SU-DHL-6 (cell line): Measurements from ENCODE around the gene HSD17B11.

Source experiments
- CTCF ChIP-seq: fragments of 200-600 bp; sonication (generic); IDR thresholded peaks from one replicate; pipeline ENCODE4 v1.5.1; 2017; ENCODE audit warnings: antibody characterized with exemption, mild to moderate bottlenecking, low read length, moderate library complexity; ENCODE audit not compliant: insufficient read depth, poor library complexity, severe bottlenecking
- EZH2phosphoT487 ChIP-seq: fragments of 200-600 bp; sonication (generic), shearing (Covaris generic); conservative IDR thresholded peaks from 2 replicates; pipeline ENCODE4 v1.6.1; 2018; ENCODE audit warnings: mild to moderate bottlenecking, antibody characterized with exemption, low read length, moderate library complexity, mixed read lengths

- TF ChIP-seq CTCF (no peak), EZH2phosphoT487 (no peak)
Observed at GRCh38 chr4:87414816-87415215, 23.8 kb upstream of the HSD17B11 start.
